ENCODE results near the gene MESP2.

DNA sequence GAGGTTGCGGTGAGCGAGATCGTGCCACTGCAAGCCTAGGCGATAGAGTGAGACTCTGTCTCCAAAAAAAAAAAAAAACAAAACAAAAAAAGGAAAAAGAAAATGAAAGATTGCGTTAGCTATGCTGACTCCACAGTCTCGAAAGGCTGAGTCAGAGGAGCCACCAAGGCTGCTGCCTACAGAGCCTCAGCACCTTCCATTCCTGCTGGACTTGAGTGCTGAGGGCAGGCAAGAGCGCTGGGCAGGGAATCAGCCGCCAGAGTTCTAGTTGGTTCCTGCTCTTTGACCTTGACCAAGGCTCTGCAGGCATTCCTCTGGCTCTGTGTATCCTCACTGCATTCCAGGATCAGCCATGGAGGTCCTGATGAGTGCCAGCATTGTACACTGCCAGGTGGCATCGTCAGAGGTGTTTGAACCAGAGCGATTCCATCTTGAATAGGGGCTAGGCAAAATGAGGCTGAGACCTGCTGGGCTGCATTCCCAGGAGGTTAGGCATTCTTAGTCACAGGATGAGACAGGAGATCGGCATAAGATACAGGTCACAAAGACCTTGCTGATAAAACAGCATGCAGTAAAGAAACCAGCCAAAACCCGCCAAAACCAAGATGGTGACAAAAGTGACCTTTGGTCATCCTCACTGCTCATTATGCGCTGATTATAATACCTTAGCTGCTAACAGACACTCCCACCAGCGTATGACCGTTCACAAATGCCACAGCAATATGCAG is 5.9 kb downstream of the MESP2 start:
- TF ChIP-seq, protein P1, sequence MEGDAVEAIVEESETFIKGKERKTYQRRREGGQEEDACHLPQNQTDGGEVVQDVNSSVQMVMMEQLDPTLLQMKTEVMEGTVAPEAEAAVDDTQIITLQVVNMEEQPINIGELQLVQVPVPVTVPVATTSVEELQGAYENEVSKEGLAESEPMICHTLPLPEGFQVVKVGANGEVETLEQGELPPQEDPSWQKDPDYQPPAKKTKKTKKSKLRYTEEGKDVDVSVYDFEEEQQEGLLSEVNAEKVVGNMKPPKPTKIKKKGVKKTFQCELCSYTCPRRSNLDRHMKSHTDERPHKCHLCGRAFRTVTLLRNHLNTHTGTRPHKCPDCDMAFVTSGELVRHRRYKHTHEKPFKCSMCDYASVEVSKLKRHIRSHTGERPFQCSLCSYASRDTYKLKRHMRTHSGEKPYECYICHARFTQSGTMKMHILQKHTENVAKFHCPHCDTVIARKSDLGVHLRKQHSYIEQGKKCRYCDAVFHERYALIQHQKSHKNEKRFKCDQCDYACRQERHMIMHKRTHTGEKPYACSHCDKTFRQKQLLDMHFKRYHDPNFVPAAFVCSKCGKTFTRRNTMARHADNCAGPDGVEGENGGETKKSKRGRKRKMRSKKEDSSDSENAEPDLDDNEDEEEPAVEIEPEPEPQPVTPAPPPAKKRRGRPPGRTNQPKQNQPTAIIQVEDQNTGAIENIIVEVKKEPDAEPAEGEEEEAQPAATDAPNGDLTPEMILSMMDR (IDR thresholded peaks at IDR 0.05), result no peak
- TF ChIP-seq ZFX (IDR thresholded peaks at IDR 0.05; ENCODE audit: borderline replicate concordance), result no peak

Data from 22Rv1 (cell line).